ENCODE data around the gene MPO. TPM values are rescaled to one million over a fixed set of nuclear protein-coding genes. Genes with fewer than 3 reads are reported as not detected.

The MPO gene
- polyA plus RNA-seq, 1 donor from 2014 or later: not detected

DNA sequence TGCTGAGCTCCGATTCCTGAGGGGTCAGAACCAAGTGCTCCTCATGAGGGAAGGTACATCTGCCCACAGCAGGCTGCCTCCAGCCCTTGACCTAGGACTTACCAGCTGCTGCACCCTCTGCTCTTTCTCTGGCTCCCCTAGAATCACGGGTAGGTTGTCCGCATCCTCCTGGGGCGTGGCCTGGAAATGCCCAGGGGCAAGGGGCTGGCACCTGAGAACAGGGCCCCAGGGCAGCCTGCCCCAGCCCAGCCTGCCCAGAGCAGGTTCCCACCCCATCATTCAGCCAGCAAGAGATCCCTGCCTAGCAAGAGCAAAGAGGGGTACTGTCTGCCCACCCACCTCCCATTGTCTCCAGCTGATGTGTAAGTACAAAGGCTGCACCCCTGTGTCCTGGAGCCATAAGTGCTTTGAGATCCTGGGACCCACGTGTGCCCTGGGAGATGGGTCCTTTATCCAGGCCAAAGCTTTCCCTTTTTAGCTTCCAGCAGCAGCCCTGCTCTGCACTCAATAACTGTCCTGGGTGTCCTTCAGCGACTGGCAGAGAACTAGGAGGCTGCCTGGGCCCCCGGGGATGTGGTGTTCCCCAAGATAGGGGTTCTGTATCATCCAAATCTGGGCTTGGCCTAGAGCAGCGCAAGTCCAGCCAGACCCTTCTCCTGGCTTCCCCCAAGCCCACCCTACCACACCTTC lies 42.8 kb upstream of the MPO start:
- Mint-ChIP-seq H3K27me3 (no peaks in the 10 kb centered on the region), H3K9me3 (no peaks in the 10 kb centered on the region), H3K27ac (peak overlapping the region in 1 of 3 donors; percentile 82), H3K4me1 (peaks cover 11 to 27% (median 23%) of the 10 kb centered on the region in 3 donors), H3K36me3 (peaks cover 3% of the 10 kb centered on the region), H3K4me3 (peak overlapping the region in 3 of 4 donors; percentile 47 to 78 (median 61))

- Mint-ChIP-seq H3K4me3 (peak overlapping the region in 1 of 4 donors; percentile 70), H3K4me1 (peaks cover 6 to 23% (median 19%) of the 10 kb centered on the region in 3 donors), H3K9me3 (no peaks in the 10 kb centered on the region), H3K27ac (peak overlapping the region; percentile 23 to 82 (median 25)), H3K36me3 (peaks cover 3% of the 10 kb centered on the region), H3K27me3 (no peaks in the 10 kb centered on the region)
Observed at GRCh38 chr17:58322581-58323185, 41.9 kb upstream of the MPO start.

- Mint-ChIP-seq H3K36me3 (peaks cover 3% of the 10 kb centered on the region), H3K27ac (peak overlapping the region in 2 of 3 donors; percentile 25 to 82), H3K27me3 (no peaks in the 10 kb centered on the region), H3K4me3 (peak overlapping the region in 2 of 4 donors; percentile 1 to 70), H3K9me3 (no peaks in the 10 kb centered on the region), H3K4me1 (peaks cover 11 to 21% (median 20%) of the 10 kb centered on the region in 3 donors)
Observed at GRCh38 chr17:58321571-58322525, 41.1 kb upstream of the MPO start.

DNA sequence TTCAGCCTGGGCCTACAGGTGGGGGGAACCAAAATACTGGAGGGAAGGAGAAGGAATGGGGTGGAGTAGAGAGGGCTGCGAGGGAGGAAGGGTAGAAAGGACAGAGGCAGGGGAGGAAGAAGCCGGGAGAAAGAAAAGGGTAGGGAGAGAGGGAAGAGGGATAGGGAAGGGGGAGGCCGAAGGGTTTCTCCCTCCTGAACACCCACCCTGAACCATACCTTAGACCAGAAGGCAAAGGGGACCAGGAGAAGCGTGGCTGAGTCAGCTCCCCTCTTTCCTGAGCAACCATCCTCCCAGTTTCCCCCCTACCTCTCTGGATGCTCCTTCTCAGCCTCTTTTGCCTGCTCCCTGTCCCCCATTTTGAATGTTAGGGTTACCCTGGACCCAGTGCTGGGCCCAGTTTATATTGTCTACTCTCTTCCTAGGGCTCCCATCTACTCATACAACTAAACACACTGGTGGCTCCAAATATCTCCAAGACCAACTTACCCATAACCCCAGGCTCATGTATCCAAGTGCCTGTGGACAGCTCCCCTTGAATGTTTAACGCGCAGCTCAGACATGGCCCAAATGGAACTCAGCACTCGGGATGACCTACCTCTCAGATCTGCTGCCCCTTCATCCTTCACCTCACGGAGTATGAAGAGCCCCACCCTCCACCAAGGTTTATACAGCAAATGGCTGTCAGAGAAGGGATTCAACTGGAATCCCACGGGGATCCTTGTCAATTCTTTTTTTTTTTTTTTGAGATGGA lies 40.0 kb upstream of the MPO start:
- H3K27ac Mint-ChIP-seq: peak overlapping the region in 2 of 3 donors; percentile 57 to 86
- no peaks in the 10 kb centered on the region for H3K27me3 Mint-ChIP-seq
- no peaks in the 10 kb centered on the region for H3K9me3 Mint-ChIP-seq
- H3K4me1 Mint-ChIP-seq: peaks cover 11 to 15% (median 12%) of the 10 kb centered on the region in 3 donors
- H3K4me3 Mint-ChIP-seq: no peak overlapping the region
- peaks cover 3% of the 10 kb centered on the region for H3K36me3 Mint-ChIP-seq

GRCh38 chr17:58320163-58320558 lies 39.4 kb upstream of the MPO start:
- H3K36me3 Mint-ChIP-seq: peaks cover 3% of the 10 kb centered on the region
- no peaks in the 10 kb centered on the region for H3K9me3 Mint-ChIP-seq
- H3K4me1 Mint-ChIP-seq: peaks cover 10 to 12% (median 11%) of the 10 kb centered on the region in 3 donors
- H3K27ac Mint-ChIP-seq: no peak overlapping the region
- no peak overlapping the region for H3K4me3 Mint-ChIP-seq
- H3K27me3 Mint-ChIP-seq: no peaks in the 10 kb centered on the region

- Mint-ChIP-seq H3K27ac (peak overlapping the region in 1 of 3 donors; percentile 83), H3K27me3 (no peaks in the 10 kb centered on the region), H3K4me1 (peaks cover 9 to 11% (median 9%) of the 10 kb centered on the region in 3 donors), H3K4me3 (peak overlapping the region in 1 of 4 donors; percentile 6), H3K36me3 (peaks cover 3% of the 10 kb centered on the region), H3K9me3 (no peaks in the 10 kb centered on the region)
Observed at GRCh38 chr17:58319173-58320162, 38.7 kb upstream of the MPO start.

DNA sequence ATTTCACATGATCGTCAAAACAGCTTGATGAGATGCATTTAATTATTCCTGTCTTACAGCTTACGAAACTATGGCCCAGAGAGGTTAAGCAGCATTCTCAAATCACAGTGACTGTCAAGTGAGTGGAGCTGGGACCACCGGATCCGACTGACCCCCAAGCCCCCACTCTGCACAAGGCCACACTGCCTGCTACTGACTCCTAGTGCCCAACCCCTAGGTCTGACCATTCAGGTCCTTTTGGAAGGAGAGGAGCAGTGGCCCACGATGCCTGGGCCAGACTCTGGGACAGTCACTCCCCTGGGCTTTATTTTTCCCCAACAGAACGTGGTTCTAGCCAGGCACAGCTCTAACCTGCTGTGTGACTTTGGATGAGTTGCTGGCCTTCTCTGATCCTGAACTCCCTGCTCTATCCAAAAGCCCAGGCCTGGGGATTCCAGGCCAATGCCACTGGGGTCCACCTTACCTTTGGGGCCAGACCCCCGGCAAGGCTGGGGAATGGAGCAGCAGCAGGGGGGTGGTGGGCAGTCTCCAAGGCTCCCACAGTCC lies 38.0 kb upstream of the MPO start:
- Mint-ChIP-seq H3K4me3 (no peak overlapping the region), H3K4me1 (peaks cover 7 to 11% (median 9%) of the 10 kb centered on the region in 3 donors), H3K27me3 (no peaks in the 10 kb centered on the region), H3K9me3 (no peaks in the 10 kb centered on the region), H3K27ac (peak overlapping the region in 1 of 3 donors; percentile 80), H3K36me3 (peaks cover 3% of the 10 kb centered on the region)

DNA sequence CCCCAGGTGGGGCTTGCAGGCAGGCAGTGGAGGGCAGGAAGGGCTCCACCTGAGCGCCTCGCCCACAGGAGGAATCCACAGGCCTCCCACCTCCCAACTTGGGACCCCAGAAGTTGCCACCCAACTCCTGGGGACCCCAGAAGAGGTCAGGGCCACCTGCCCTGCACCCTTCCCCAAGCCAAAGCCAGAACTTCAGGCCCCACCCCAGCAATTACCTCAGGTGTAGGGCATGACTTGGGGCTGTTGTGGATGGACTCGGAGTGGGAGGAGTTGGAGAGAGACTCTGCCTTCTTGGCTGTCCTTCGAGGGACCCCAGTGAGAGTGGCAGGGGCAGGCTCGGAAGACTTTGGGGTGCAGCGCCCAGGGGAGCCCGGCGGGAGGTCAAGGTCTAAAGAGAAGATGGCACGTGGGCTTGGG lies 37.3 kb upstream of the MPO start:
- no peaks in the 10 kb centered on the region for H3K9me3 Mint-ChIP-seq
- H3K27me3 Mint-ChIP-seq: no peaks in the 10 kb centered on the region
- no peak overlapping the region for H3K27ac Mint-ChIP-seq
- no peak overlapping the region for H3K4me3 Mint-ChIP-seq
- H3K36me3 Mint-ChIP-seq: peaks cover 3% of the 10 kb centered on the region
- H3K4me1 Mint-ChIP-seq: peaks cover 7 to 11% (median 7%) of the 10 kb centered on the region in 3 donors

DNA sequence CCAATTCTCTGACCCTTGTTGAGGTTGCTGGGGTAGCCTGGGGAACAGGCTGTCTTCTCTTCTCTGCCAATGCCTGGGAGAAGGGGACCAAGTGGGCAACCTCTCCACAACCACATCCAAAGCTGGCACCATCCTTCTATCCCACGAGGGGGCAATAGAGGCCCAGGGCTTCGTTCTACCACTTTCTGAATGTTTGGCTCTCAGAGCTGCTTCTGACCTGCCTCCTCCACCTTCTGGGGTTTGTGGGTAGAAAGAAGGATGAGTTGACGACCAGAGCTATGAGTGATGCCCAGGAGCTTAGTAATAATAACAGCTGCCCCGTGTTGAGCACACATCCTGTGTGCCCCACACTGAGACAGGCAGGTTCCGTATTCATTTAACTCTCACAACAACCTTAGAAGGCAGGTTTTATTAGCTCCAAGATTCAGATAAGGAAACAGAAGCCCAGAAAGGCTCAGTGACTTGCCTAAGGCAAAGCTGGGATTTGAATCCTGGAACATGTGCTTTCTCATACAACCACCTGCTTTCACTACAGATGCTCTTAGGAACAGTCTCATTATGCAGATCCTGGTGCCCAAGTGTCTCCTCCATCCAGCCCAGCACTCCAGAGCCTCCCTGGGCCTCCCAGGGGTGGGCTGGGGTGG lies 36.8 kb upstream of the MPO start:
- Mint-ChIP-seq H3K27me3 (no peaks in the 10 kb centered on the region), H3K27ac (peak overlapping the region; percentile 17 to 94 (median 21)), H3K9me3 (no peaks in the 10 kb centered on the region), H3K4me1 (peaks cover 7 to 11% (median 7%) of the 10 kb centered on the region in 3 donors), H3K4me3 (peak overlapping the region in 2 of 4 donors; percentile 6 to 7), H3K36me3 (peaks cover 3% of the 10 kb centered on the region)

- Mint-ChIP-seq H3K27me3 (no peaks in the 10 kb centered on the region), H3K36me3 (no peaks in the 10 kb centered on the region), H3K27ac (no peak overlapping the region), H3K4me3 (no peak overlapping the region), H3K4me1 (peaks cover 5 to 7% (median 6%) of the 10 kb centered on the region in 3 donors), H3K9me3 (no peaks in the 10 kb centered on the region)
Observed at GRCh38 chr17:58316260-58316960, 35.7 kb upstream of the MPO start.

DNA sequence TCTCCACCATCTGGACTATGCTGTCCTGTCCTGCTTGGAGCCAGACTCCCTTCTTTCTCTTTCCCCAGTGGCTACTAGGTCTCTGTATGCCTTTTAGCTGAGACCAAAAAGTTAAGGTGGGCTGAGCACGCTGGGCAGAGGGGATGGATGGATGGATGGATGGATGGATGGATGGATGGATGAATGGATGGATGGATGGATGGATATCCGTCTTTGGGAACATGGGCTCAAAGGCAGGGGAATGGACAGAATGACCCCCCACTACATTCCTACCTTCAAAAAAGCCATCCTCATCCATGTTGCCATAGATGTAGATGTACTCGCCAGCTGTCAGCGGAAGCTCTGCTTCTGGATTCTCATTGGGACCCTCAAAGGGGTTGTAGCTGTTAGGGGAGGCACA lies 35.0 kb upstream of the MPO start:
- H3K4me3 Mint-ChIP-seq: no peak overlapping the region

GRCh38 chr17:58315281-58315711 lies 34.6 kb upstream of the MPO start:
- no peaks in the 10 kb centered on the region for H3K9me3 Mint-ChIP-seq

More for the DNA sequence above, 35.0 kb upstream of the MPO start:
- Mint-ChIP-seq H3K36me3 (no peaks in the 10 kb centered on the region), H3K27ac (no peak overlapping the region), H3K27me3 (no peaks in the 10 kb centered on the region), H3K9me3 (no peaks in the 10 kb centered on the region), H3K4me1 (peaks cover 5 to 7% (median 6%) of the 10 kb centered on the region in 3 donors)

More at GRCh38 chr17:58315281-58315711, 34.6 kb upstream of the MPO start:
- no peak overlapping the region for H3K4me3 Mint-ChIP-seq
- no peak overlapping the region for H3K27ac Mint-ChIP-seq
- no peaks in the 10 kb centered on the region for H3K36me3 Mint-ChIP-seq
- H3K27me3 Mint-ChIP-seq: no peaks in the 10 kb centered on the region
- H3K4me1 Mint-ChIP-seq: peaks cover 5 to 7% (median 6%) of the 10 kb centered on the region in 3 donors

Measured in IgD-negative memory B cell (primary cell).